HG02970 (cell line): ENCODE measurements around the gene LINS1.

Source experiments
- ATAC-seq: cut with Tn5 transposase; IDR thresholded peaks from one replicate; pipeline ENCODE4 v1.9.1; 2021; ENCODE audit warnings: mild to moderate bottlenecking, moderate library complexity, moderate number of reproducible peaks; ENCODE audit not compliant: unreplicated experiment, low FRiP score

The LINS1 gene

GRCh38 chr15:100566850-100567628 lies 34.9 kb downstream of the LINS1 start:
- ATAC-seq: no peak

GRCh38 chr15:100565591-100565990 lies 36.4 kb downstream of the LINS1 start:
- ATAC-seq: no peak

GRCh38 chr15:100560323-100560722 lies 41.7 kb downstream of the LINS1 start:
- no peak for ATAC-seq

GRCh38 chr15:100559330-100559729 lies 42.7 kb downstream of the LINS1 start:
- ATAC-seq: no peak

GRCh38 chr15:100558771-100559254 lies 43.2 kb downstream of the LINS1 start:
- no peak for ATAC-seq

GRCh38 chr15:100553468-100553867 lies 48.5 kb downstream of the LINS1 start:
- no peak for ATAC-seq

GRCh38 chr15:100547961-100548360 lies 54.0 kb downstream of the LINS1 start:
- ATAC-seq: no peak

GRCh38 chr15:100544946-100545345 lies 57.0 kb downstream of the LINS1 start:
- no peak for ATAC-seq

- ATAC-seq: no peak
Measured at GRCh38 chr15:100544338-100544841, 57.6 kb downstream of the LINS1 start.

- no peak for ATAC-seq
Measured at GRCh38 chr15:100542290-100542689, 59.7 kb downstream of the LINS1 start.

- no peak for ATAC-seq
Measured at GRCh38 chr15:100537331-100537730, 64.7 kb downstream of the LINS1 start.

- no peak for ATAC-seq
Measured at GRCh38 chr15:100536733-100537132, 65.3 kb downstream of the LINS1 start.

- ATAC-seq: no peak
Measured at GRCh38 chr15:100533886-100534285, 68.1 kb downstream of the LINS1 start.

GRCh38 chr15:100531823-100532327 lies 70.1 kb downstream of the LINS1 start:
- ATAC-seq: no peak

GRCh38 chr15:100531204-100531603 lies 70.8 kb downstream of the LINS1 start:
- ATAC-seq: no peak

- ATAC-seq: no peak
Measured at GRCh38 chr15:100529556-100529955, 72.4 kb downstream of the LINS1 start.

- ATAC-seq: no peak
Measured at GRCh38 chr15:100528833-100529428, 73.1 kb downstream of the LINS1 start, which contains the start of gene CERS3. CERS3 (minus strand) TSS chr15:100528950; CDS start chr15:100501849, 27,101 bp downstream.

- no peak for ATAC-seq
Measured at GRCh38 chr15:100526027-100526481, 75.9 kb downstream of the LINS1 start.

- ATAC-seq: no peak
Measured at GRCh38 chr15:100525436-100525835, 76.5 kb downstream of the LINS1 start.

- ATAC-seq: no peak
Measured at GRCh38 chr15:100524326-100524725, 77.7 kb downstream of the LINS1 start.

- ATAC-seq: no peak
Measured at GRCh38 chr15:100521907-100522306, 80.1 kb downstream of the LINS1 start.
